ENCODE results near the gene ADORA2B.

DNA sequence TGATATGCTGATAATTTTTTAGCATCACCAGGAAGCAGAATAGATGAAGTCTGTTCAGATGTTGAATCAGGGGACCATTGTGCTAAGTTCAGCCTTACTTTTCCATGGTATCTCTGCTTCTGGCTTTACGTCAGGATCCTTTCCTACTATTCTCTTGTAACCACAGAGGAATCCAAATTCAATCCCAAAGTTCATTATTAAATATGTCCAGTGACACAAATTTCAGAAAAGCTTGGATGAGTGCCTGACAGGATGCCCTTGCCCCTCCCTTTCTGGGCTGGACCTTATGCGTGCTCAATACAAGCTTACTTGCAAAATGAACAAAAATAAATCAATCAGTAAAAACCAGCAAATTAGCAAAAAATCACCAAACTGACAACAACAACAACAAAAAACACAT lies 37.6 kb upstream of the ADORA2B start:
- TF ChIP-seq, protein P1, sequence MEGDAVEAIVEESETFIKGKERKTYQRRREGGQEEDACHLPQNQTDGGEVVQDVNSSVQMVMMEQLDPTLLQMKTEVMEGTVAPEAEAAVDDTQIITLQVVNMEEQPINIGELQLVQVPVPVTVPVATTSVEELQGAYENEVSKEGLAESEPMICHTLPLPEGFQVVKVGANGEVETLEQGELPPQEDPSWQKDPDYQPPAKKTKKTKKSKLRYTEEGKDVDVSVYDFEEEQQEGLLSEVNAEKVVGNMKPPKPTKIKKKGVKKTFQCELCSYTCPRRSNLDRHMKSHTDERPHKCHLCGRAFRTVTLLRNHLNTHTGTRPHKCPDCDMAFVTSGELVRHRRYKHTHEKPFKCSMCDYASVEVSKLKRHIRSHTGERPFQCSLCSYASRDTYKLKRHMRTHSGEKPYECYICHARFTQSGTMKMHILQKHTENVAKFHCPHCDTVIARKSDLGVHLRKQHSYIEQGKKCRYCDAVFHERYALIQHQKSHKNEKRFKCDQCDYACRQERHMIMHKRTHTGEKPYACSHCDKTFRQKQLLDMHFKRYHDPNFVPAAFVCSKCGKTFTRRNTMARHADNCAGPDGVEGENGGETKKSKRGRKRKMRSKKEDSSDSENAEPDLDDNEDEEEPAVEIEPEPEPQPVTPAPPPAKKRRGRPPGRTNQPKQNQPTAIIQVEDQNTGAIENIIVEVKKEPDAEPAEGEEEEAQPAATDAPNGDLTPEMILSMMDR (IDR thresholded peaks at IDR 0.05) = no peak
- TF ChIP-seq POLR2AphosphoS5 (IDR thresholded peaks at IDR 0.05) (no peak), POLR2A (IDR thresholded peaks at IDR 0.05) (no peak)

All from prostate gland (tissue), 2 donors.